C1 segment of cervical spinal cord (tissue), 14 donors: Measurements from ENCODE around the gene TMEM213.

Experiments used
- DNase-seq, 14 donors: peaks; one replicate each; lab custom pipeline; 2025; lab: John Stamatoyannopoulos, UW

The TMEM213 gene

DNA sequence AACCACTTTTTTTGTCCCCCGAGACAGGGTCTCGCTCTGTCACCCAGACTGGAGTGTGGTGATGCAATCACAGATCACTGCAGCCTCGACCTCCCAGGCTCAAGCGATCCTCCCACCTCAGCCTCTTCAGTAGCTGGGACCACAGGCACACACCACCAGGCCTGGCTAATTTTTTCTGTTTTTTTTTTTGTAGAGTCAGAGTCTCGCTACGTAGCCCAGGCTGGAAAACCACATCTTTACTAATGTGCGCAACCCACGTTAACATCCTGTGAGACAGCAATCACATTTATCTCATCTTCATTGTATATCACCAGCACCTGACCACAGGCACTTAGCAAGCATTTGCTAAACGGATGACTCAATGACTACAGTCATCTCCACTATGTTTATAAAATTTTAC lies 78.0 kb downstream of the TMEM213 start:
- no peak for DNase-seq

DNA sequence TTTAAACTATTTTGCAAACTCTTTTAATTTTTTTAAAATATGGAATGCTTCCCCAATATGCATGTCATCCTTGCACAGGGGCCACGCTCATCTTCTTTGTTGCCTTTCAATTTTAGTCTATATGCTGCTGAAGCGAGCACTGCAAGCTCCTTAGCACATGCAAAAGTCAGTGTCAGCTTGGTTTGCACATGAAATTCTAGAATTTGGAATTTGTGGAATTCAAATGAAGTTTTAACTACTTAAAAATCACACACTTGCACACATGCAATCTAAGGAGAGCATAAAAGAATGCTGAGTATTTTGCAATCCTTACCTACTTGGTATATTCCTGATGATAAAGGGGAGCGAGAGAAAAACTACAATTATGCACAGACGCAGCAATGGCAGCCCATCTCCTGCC lies 78.5 kb downstream of the TMEM213 start:
- DNase-seq: no peak

DNA sequence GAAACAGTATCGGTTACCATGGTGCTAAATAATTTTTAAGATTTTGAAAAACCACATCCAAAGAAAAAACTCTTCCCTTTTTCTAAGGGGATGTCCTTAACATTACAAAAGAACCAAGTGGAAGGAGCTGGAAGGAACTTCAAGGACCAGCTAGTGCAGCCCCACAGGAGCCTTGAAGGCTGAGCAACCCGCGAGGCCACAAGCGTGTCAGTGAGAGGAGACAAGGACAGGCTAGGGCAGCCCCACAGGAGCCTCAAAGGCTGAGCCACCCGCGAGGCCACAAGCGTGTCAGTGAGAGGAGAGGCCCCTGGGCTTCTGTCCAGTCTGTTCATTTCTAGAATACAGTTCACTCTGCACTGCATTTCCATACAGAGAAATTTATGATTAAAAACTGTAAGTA lies 80.3 kb downstream of the TMEM213 start:
- no peak for DNase-seq

DNA sequence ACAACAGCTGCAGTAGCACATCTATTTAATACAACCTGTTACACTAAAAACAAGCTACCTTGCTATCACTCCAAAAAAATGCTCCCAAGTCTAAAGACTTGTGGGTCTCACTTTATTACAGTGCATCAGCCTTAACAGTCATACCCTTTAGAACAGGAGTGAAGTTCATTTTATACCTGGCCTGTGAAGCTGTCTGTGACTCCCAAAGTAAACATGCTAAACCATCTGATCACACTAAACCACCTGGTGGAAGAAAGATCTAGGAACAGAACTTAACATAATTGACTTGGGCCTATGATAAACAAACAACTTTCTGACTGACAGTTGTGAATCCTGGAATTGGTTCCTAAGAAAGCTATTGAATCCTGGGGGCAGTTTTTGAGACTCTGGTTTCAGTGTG lies 81.1 kb downstream of the TMEM213 start:
- DNase-seq: no peak

DNA sequence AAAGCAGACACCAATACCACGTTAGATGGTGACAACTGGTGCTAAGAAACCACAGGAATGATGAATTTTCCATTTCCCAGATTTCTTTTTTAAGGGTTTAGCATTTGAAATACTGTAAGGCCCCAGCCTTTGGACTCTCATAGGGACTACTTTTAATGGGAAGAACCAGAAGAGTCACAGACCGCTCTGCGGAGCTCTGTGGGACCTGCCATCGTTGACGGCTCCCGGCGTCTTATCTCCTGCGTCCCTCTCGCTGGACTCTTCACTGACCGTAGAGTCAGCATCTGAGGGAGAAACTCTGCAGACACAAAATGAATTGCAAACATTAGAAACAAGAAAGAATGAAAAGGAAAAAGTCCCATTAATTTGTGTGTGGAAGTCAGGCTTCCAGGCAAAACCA lies 81.6 kb downstream of the TMEM213 start:
- DNase-seq: no peak

DNA sequence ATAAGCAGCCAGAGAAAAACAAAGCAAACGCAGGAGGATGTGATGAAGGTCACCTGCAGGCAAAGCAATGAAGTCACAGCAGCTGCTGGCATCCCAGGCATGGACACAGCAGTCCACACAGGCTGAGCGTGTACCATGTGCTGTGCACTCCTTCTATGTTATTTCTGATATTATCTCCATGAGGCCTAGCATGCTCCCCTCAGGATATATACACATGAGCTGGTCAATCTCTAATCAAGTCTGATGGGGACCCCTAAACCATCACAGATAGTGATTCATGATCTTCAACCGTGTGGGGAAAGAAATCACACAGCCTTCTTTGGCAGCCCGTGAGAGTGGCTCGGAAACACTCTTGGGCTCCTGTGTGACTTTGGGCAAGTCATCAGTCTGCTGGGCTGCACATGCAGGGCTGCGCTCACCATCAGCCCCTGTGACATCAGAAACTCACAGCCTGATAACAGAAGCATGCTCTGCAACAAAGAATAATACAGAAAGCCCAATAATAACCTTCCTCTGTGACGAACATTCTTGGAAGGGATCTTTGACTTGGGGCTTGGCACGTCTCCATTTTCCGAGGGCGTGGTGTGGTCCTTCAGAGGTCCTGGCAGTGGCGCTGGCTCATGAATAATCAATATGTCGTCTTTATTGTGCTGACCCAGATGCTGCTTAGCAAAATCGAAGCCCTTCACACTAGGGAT lies 83.2 kb downstream of the TMEM213 start:
- no peak for DNase-seq

DNA sequence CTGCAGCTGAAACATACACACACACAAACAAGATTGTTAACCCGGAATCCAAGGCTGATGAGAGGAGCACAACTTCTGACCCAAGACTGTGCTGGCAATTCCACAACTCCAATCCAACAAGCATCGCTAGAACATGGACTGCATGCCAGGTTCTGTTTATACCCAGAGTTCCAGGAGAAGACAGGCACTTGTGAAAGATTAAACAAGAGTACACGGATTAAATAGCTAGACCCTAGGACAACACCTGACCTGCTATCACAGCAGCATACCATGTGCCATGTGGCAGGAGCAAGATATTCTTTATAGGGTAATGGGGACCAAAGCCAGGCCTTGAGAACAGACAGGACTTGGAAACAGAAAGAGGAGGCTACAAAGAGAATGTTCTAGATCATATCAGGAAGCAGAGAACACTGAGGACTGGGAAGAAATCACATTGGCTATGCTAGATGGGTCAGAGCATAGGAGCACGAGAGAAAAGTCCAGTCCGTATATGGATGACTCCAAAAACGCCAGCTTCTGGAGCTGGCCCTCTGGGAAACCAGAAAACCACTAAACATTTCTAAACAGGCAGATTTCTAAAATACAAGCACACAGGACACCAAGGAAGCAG lies 83.9 kb downstream of the TMEM213 start:
- no peak for DNase-seq

DNA sequence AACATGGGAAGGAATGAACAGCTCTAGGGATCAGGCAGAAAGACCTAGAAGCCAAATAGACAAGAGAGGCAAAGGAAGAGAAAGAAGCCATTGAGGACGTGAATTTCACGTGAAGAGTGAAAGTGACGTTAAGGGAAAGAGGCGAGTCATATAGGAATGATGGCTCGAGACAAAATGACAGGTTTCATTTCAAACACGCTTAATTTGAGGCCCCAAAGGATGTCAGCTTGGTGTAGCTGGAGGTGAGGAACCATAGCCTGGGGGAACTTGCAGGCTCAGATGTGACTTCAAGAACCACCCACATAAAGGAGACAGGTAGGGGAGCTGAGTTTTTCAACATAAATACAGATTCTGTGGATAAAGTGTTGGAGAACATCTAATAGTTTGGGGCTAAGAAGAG lies 84.5 kb downstream of the TMEM213 start:
- no peak for DNase-seq

DNA sequence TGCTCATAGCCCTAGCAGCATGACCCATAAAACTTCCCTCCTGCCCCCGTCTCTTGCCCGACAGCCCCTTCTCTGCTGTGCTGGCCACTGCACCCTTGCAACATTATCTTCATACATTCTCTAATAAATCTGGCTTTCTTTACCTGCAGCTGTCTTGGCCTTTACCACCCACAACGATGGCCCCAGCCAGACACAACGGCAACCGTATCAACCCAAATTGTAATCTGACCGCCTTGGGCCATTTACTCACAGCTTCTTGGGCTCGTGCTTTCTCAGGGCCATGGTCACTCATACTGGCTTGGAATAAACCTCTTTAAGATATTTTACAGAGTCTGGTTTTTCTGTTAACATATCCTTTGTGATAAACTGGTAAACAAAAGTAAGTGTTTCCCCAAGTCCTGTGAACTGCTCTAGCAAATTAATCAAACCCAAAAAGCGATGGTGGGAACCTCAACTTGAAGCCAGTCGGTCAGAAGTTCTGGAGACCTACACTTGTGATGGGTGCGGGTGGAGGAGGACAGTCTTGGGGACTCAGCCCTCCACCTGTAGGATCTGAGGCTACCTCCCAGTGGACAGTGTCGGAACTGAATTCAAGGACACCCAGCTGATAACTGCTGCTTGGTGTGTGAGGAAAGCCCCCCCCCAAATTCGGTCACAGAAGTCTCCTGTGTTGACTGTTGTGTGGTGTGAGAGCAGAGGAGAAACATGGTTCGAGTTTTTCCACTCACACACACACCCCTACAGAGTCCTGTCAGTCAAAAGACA lies 87.8 kb downstream of the TMEM213 start:
- DNase-seq: no peak

DNA sequence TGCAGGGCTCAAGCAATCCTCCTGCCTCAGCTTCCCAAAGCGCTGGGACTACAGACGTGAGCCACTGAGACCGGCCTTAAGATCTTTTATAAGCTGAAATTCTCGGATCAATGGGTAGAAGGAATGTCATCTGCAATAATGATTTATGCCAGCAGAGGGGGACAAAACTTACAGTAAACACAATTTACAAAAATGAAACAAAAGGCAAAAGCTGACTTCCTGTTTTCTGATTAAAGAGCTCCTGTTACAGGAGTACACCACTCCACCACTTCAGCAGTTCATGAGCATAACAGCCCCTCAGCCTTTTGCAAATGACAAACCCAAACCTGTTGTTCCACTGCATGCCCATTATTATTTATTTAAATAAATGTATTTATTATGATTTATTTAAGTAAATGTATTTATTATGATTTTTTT lies 88.7 kb downstream of the TMEM213 start:
- no peak for DNase-seq

DNA sequence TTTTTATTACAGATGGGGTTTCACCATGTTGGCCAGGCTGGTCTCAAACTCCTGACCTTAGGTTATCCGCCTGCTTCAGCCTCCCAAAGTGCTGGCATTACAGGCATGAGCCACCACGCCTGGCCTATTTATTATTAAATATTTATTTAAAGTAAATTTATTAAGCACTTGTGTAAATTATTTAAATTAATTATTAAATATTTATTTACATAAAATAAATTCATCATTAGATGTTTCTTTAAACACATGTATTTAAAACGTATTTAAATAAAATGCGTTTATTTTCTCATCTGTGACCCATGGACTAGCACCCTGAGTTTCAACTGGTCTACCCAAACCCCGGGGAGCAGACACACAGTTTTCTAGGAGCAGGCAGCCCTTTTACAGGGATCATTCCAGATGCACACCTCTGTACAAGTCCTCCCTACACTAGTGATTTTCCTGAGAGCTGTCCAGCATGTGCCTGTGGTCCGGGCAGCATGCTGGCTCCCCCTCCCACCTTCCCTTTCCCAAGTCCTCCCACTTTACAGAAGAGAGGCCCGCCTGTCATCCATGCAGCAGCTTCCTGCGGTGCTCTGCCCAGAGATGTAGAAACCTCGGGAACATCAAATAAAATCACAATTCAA lies 89.4 kb downstream of the TMEM213 start:
- DNase-seq: no peak
